T47D (cell line): Measurements from ENCODE around the gene MRPL49.

Experiments
- DNase-seq, 2 experiments: peaks; one replicate each; pipeline versions ENCODE4 v3.0.0 to v3.0.0-alpha.2; 2011 to 2012; ENCODE audit warnings: low read depth in 1 of 2, low spot score in 1 of 2
- JUND ChIP-seq: IDR thresholded peaks from 2 replicates; pipeline ENCODE4 v1.6.1; 2012; ENCODE audit warnings: low read depth
- in situ Hi-C: cut with HindIII; loops from 2 replicates; pipeline ENCODE4 v1.10.0; 2016; ENCODE audit warnings: low sequenced_read_pairs, low pct_unique_long_range_greater_than_20kb

Gene MRPL49

DNA sequence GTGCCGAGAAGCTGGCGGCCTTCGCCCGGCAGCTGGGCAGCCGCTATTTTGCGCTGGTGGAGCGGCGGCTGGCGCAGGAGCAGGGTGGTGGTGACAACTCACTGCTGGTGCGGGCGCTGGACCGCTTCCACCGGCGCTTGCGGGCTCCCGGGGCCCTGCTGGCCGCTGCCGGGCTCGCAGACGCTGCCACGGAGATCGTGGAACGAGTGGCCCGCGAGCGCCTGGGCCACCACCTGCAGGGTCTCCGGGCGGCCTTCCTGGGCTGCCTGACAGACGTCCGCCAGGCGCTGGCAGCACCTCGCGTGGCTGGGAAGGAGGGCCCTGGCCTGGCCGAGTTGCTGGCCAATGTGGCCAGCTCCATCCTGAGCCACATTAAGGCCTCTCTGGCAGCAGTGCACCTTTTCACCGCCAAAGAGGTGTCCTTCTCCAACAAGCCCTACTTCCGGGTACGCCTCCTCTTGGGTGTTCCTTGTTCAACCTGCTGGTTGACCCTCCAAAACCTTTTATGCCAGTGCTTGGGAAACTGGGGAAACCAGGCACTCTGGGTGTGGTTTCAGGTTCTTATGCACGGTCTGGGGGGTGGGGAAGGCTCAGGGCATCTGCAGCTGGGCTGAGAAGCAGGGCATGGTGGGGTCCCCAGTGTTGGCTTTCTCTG lies 13.5 kb upstream of the MRPL49 start:
- TF ChIP-seq JUND, result no peak
- DNase-seq, result peak; percentile 81 to 98
- in situ Hi-C loops, result no loop called here

DNA sequence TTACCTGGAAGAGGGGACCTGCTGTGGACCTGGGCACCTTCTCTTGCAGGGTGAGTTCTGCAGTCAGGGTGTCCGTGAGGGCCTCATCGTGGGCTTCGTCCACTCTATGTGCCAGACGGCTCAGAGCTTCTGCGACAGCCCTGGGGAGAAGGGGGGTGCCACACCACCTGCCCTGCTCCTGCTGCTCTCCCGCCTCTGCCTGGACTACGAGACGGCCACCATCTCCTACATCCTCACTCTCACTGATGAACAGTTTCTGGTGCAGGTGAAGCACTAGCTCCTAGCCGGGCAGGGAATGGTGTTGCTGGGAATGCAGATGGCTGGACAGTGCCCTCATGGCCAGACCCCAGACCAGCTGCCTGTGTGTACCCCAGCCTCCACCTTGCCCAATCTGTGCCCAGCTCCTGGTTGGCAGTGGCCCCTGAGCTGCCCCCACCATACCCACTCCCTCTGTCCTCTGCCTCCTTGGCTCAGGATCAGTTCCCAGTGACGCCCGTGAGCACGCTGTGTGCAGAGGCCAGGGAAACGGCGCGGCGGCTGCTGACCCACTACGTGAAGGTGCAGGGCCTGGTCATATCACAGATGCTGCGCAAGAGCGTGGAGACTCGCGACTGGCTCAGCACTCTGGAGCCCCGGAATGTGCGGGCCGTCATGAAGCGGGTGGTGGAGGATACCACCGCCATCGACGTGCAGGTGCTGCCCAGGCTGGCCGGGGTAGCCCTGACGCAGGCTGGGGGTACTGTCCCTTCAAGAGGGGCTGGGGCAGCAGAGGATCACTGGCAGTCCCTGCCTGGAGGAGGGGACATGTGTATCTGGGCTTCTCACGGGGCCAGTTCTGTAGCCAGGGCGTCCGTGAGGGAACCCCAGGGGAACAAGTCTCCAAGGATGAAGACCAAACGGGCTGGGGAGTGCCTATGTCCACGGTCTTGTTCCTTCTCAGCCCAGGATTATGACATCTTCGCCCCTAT lies 12.6 kb upstream of the MRPL49 start:
- no peak for DNase-seq
- in situ Hi-C loops, result no loop called here
- no peak for TF ChIP-seq JUND

DNA sequence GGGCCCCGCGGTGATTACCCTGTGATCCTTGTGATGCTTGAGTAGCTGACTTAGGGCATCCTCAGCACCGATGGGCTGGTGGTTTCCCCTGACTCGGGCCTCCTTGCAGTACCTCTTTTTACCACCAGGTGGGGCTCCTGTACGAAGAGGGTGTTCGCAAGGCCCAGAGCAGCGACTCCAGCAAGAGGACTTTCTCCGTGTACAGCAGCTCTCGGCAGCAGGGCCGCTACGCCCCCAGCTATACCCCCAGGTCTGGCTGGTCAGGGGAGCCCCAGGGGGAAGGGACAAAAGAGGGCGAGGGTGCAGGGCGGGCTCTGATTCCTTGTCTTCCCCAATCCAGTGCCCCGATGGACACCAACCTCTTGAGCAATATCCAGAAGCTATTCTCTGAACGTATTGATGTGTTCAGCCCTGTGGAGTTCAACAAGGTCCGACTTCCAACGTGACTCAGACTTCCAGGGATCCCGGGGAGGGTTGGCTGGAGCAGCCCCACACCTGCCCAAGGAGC lies 11.7 kb upstream of the MRPL49 start:
- in situ Hi-C loops, result no loop called here
- no peak for TF ChIP-seq JUND
- DNase-seq, result peak; percentile 89 to 91

GRCh38 chr11:65111159-65111743 lies 10.9 kb upstream of the MRPL49 start:
- in situ Hi-C loops, result no loop called here
- no peak for DNase-seq
- TF ChIP-seq JUND, result no peak

- 0 out of 2 replicates have a peak, but pooled peaks have one; percentile 14 for TF ChIP-seq JUND
- in situ Hi-C loops, result no loop called here
- peak; percentile 99 for DNase-seq
These were observed 10.2 kb upstream of the MRPL49 start, which contains the start of gene TM7SF2 for GRCh38 chr11:65111744-65112545. Gene TM7SF2 (plus strand): TSS chr11:65111872. CDS start chr11:65112016, 144 bp downstream.

- DNase-seq, result peak; percentile 71 to 72
- TF ChIP-seq JUND, result no peak
- in situ Hi-C loops, result no loop called here
These were observed 9.4 kb upstream of the MRPL49 start for GRCh38 chr11:65112546-65113360.

GRCh38 chr11:65113361-65113756 lies 8.8 kb upstream of the MRPL49 start:
- no peak for DNase-seq
- TF ChIP-seq JUND, result no peak
- in situ Hi-C loops, result no loop called here

DNA sequence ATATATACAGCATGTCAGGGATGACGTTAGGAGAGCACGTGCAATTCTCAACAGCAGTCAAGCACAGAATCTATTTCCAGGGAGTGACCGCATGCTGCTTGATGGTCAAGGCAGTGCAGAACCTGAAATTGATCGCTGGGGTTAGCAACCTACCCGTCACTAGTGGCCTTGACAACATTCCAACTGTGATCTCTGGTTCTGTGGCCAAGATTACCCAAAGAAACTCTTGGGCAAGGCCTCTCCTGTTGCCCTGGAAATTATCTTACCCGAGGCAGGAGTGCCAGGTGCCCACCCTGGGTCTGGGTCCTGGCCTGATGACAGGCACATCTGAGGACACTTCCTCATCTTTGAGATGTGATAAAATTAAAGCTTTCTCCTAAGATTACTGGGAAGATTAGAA lies 8.3 kb upstream of the MRPL49 start:
- in situ Hi-C loops, result no loop called here
- no peak for TF ChIP-seq JUND
- no peak for DNase-seq

- TF ChIP-seq JUND, result no peak
- in situ Hi-C loops, result no loop called here
- no peak for DNase-seq
These were observed 7.5 kb upstream of the MRPL49 start for GRCh38 chr11:65114538-65115171.

- in situ Hi-C loops, result no loop called here
These were observed 6.6 kb upstream of the MRPL49 start for GRCh38 chr11:65115361-65116082.

More at GRCh38 chr11:65115361-65116082, 6.6 kb upstream of the MRPL49 start:
- DNase-seq, result no peak
- no peak for TF ChIP-seq JUND
